GM03348 (cell line): ENCODE data around the gene MRPL53.

Source experiments
- DNase-seq: peaks from one replicate; pipeline ENCODE4 v3.0.0; 2012; ENCODE audit warnings: low spot score

MRPL53 gene

GRCh38 chr2:74426181-74426758 lies 46.2 kb downstream of the MRPL53 start:
- DNase-seq, result no peak

DNA sequence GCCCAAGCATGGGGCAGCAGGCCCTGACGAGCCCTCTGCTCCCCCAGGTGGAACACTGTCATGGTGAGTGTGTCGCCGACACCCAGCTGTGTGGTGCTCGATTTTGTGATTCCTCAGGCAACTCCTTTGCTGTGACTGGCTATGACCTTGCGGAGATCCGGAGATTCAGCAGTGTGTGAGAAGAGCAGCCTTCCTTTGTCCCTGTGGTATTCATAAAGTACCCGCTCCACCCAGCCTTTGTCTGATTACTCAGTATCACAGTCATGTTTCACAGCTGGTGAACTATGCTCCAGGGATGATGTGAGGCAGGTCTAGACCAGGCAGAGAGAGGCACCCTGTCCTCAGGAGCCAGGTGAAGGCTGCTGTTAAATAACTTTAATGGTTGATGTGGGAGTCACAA lies 47.0 kb downstream of the MRPL53 start:
- DNase-seq, result no peak

- DNase-seq, result no peak
Observed at GRCh38 chr2:74424995-74425406, 47.5 kb downstream of the MRPL53 start.

DNA sequence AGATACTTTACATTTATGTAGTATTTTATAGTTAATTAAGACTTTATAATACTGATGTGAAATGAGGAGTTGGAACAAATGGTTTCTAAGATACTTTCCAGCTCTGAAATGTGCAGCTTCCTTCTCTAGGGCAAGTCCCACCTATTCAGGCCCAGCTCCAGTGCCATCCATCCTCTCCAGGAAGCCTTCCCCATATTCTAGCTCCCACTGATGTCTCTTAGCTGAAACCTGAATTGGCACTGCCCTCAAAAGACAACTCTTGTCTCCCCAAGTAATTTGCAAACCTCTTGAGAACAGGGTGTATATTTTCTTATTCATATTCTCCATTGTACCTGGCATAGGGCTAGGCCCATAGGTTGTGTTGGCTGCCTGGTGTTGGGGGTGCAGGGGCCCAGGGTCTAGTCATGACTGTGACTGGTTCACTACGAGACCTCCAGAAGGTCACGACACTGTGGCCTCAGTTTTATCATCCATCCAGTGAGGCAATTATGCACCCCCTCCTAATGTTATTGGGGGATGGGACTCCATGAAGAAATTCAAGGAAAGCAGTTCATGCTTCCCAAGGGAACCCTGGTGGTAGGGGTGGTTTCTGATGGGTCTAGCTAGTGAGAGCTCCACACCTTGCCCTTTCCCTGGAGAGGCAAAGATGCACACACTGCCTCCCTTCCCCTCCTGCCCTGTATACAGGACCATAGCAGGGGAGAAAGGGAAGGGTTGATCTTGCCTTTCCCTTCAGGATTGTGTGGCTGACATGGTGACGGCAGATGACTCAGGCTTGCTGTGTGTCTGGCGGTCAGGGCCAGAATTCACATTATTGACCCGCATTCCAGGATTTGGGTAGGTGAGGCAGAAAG lies 48.1 kb downstream of the MRPL53 start:
- no peak for DNase-seq

DNA sequence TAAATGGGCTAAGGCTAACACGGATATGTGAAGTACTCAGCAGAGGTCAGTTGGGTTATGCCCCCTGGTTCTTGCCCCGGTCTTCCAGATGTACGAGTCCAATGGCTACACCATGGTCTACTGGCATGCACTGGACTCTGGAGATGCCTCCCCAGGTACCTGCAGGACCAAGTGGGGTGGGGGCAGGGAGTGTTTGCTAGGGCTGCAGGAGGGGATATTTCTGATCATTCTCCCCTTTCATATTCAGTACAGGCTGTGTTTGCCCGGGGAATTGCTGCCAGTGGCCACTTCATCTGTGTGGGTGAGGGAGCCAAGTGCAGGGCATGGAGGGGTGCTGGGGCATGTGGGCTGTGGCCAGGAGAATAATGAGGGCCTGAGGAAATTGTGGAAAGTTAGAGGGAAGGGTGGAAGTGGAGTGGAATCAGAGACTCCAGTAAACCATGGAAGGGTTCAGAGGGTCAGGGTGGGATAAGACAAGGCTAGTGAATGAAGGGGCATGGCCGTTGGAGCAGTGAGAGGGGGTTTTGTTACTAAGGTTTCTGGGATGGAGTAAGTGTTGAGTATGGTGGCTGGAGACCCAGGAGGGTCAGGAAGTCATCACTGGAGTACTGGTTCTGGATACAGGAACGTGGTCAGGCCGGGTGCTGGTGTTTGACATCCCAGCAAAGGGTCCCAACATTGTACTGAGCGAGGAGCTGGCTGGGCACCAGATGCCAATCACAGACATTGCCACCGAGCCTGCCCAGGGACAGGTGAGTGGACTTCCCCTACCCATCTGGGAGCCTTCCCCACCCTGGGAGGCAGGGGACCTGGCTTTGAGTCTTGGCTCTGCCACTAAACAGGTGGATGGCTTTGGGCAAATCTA lies 49.0 kb downstream of the MRPL53 start:
- no peak for DNase-seq
